Tibial nerve (tissue), 3 donors: ENCODE results near the gene OAT.

Experiments used
- POLR2A ChIP-seq, 2 donors: fragments of 450-650 bp; IDR thresholded peaks; one replicate each; pipeline ENCODE4 v1.6.1; 2017; ENCODE audit warnings: antibody characterized with exemption in 2 of 2, mild to moderate bottlenecking in 2 of 2, moderate library complexity in 2 of 2
- TF ChIP-seq, protein P1 (sequence below), 5 experiments: fragments of 200-600 bp in 3 of 5; fragments of 450-650 bp in 2 of 5; sonication (generic) in 3 of 5; IDR thresholded peaks; one replicate each; pipeline ENCODE4 v1.5.1; 2016 to 2019; ENCODE audit warnings: antibody characterized with exemption in 5 of 5, mild to moderate bottlenecking in 3 of 5, moderate library complexity in 2 of 5

DNA sequence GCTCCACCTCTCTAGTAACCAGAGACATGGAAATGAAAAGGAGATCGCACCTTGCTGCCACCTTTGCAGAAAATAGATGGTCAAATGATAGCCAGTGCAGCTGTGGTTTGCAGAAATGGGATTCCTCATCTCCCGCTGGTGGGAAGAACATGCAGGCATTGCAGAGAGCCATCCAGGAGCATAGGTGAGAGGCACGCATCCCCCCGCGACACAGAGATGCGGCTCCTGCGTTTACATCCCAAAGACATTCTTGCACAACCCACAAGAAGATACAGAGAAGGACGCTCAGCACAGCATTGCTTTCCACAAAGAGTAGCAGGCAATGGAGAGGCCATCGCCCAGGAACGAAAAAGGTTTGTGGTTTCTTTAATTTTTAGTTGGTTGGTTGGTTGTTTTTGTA, 56.2 kb downstream of the OAT start:
- TF ChIP-seq, protein P1, sequence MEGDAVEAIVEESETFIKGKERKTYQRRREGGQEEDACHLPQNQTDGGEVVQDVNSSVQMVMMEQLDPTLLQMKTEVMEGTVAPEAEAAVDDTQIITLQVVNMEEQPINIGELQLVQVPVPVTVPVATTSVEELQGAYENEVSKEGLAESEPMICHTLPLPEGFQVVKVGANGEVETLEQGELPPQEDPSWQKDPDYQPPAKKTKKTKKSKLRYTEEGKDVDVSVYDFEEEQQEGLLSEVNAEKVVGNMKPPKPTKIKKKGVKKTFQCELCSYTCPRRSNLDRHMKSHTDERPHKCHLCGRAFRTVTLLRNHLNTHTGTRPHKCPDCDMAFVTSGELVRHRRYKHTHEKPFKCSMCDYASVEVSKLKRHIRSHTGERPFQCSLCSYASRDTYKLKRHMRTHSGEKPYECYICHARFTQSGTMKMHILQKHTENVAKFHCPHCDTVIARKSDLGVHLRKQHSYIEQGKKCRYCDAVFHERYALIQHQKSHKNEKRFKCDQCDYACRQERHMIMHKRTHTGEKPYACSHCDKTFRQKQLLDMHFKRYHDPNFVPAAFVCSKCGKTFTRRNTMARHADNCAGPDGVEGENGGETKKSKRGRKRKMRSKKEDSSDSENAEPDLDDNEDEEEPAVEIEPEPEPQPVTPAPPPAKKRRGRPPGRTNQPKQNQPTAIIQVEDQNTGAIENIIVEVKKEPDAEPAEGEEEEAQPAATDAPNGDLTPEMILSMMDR (IDR thresholded peaks at IDR 0.05): no peak
- no peak for TF ChIP-seq POLR2A (IDR thresholded peaks at IDR 0.05)
